Muscle layer of duodenum (tissue), 2 donors: ENCODE measurements around the gene AP1B1.
A peak's percentile ranks its signal among the peaks of the same experiment; 100 is the strongest.
"Not testable (repeated sequence)": the region's sequence is repeated elsewhere in the genome, so short reads cannot be mapped to it uniquely, and the experiment has no call there.

Experiments used
- H3K27ac ChIP-seq: one replicate; pipeline ENCODE4 v1.7.0; 2013; ENCODE audit warnings: mild to moderate bottlenecking, low read length
- H3K27me3 ChIP-seq: one replicate; pipeline ENCODE4 v1.7.0; 2013; ENCODE audit warnings: low read depth, mild to moderate bottlenecking, control low read depth, low read length
- H3K36me3 ChIP-seq, 2 donors: one replicate each; pipeline ENCODE4 v1.7.0; 2013; ENCODE audit warnings: low read length in 2 of 2, control low read depth in 1 of 2, mild to moderate bottlenecking in 1 of 2; ENCODE audit not compliant: insufficient read depth in 2 of 2, control insufficient read depth in 1 of 2
- H3K4me1 ChIP-seq, 2 donors: one replicate each; pipeline ENCODE4 v1.7.0; 2013; ENCODE audit warnings: low read length in 2 of 2, mild to moderate bottlenecking in 2 of 2, control low read depth in 1 of 2, moderate library complexity in 1 of 2; ENCODE audit not compliant: insufficient read depth in 2 of 2, control insufficient read depth in 1 of 2
- H3K4me3 ChIP-seq, 2 donors: one replicate each; pipeline ENCODE4 v1.7.0; 2013; ENCODE audit warnings: low read length in 2 of 2, low read depth in 1 of 2, mild to moderate bottlenecking in 1 of 2
- H3K9me3 ChIP-seq, 2 donors: one replicate each; pipeline ENCODE4 v1.7.0; 2013; ENCODE audit warnings: low read length in 2 of 2, control low read depth in 1 of 2, mild to moderate bottlenecking in 1 of 2; ENCODE audit not compliant: control insufficient read depth in 1 of 2
- donor health status: healthy.

Gene AP1B1

GRCh38 chr22:29374401-29374800 lies 14.0 kb downstream of the AP1B1 start:
- peaks cover 17 to 19% of the 10 kb centered on the region in 2 donors for H3K36me3 ChIP-seq
- peaks cover 0 to 5% of the 10 kb centered on the region in 2 donors for H3K4me1 ChIP-seq
- no peak overlapping the region for H3K27ac ChIP-seq
- no peaks in the 10 kb centered on the region for H3K27me3 ChIP-seq
- no peak overlapping the region for H3K4me3 ChIP-seq
- H3K9me3 ChIP-seq: no peaks in the 10 kb centered on the region

GRCh38 chr22:29370537-29370936 lies 17.8 kb downstream of the AP1B1 start:
- Histone ChIP-seq H3K27me3 (no peaks in the 10 kb centered on the region), H3K4me3 (no peak overlapping the region), H3K4me1 (peaks cover 0 to 15% of the 10 kb centered on the region in 2 donors), H3K9me3 (no peaks in the 10 kb centered on the region), H3K27ac (no peak overlapping the region), H3K36me3 (peaks cover 0 to 6% of the 10 kb centered on the region in 2 donors)

GRCh38 chr22:29369460-29369859 lies 18.9 kb downstream of the AP1B1 start:
- Histone ChIP-seq H3K27me3 (no peaks in the 10 kb centered on the region), H3K9me3 (no peaks in the 10 kb centered on the region), H3K27ac (peak overlapping the region; percentile 49), H3K36me3 (peaks cover 0 to 6% of the 10 kb centered on the region in 2 donors), H3K4me3 (no peak overlapping the region), H3K4me1 (peaks cover 0 to 15% of the 10 kb centered on the region in 2 donors)

- peaks cover 20 to 39% of the 10 kb centered on the region in 2 donors for H3K36me3 ChIP-seq
- H3K27ac ChIP-seq: no peak overlapping the region
- H3K27me3 ChIP-seq: no peaks in the 10 kb centered on the region
- no peaks in the 10 kb centered on the region for H3K9me3 ChIP-seq
- peaks cover 0 to 10% of the 10 kb centered on the region in 2 donors for H3K4me1 ChIP-seq
- no peak overlapping the region for H3K4me3 ChIP-seq
Measured at GRCh38 chr22:29359469-29359868, 28.9 kb downstream of the AP1B1 start.

- H3K27me3 ChIP-seq, H3K4me3 ChIP-seq, H3K9me3 ChIP-seq, H3K27ac ChIP-seq: not testable (repeated sequence)
- Histone ChIP-seq H3K36me3 (peaks cover 39 to 59% of the 10 kb centered on the region in 2 donors), H3K4me1 (peaks cover 0 to 10% of the 10 kb centered on the region in 2 donors)
Measured at GRCh38 chr22:29357193-29357890, 31.0 kb downstream of the AP1B1 start.

GRCh38 chr22:29353860-29354259 lies 34.5 kb downstream of the AP1B1 start:
- Histone ChIP-seq H3K4me1 (no peaks in the 10 kb centered on the region), H3K27me3 (no peaks in the 10 kb centered on the region), H3K4me3 (no peak overlapping the region), H3K9me3 (no peaks in the 10 kb centered on the region), H3K27ac (no peak overlapping the region), H3K36me3 (peaks cover 66 to 89% of the 10 kb centered on the region in 2 donors)

- no peaks in the 10 kb centered on the region for H3K27me3 ChIP-seq
- H3K27ac ChIP-seq: no peak overlapping the region
- no peaks in the 10 kb centered on the region for H3K9me3 ChIP-seq
- no peaks in the 10 kb centered on the region for H3K4me1 ChIP-seq
- no peak overlapping the region for H3K4me3 ChIP-seq
- H3K36me3 ChIP-seq: peaks cover 67 to 85% of the 10 kb centered on the region in 2 donors
Measured at GRCh38 chr22:29353286-29353685, 35.1 kb downstream of the AP1B1 start.

GRCh38 chr22:29352778-29353177 lies 35.6 kb downstream of the AP1B1 start:
- H3K36me3 ChIP-seq: peaks cover 67 to 81% of the 10 kb centered on the region in 2 donors
- no peaks in the 10 kb centered on the region for H3K27me3 ChIP-seq
- H3K4me1 ChIP-seq: no peaks in the 10 kb centered on the region
- no peak overlapping the region for H3K4me3 ChIP-seq
- no peak overlapping the region for H3K27ac ChIP-seq
- no peaks in the 10 kb centered on the region for H3K9me3 ChIP-seq

- Histone ChIP-seq H3K9me3 (no peaks in the 10 kb centered on the region), H3K4me3 (no peak overlapping the region), H3K27ac (no peak overlapping the region), H3K36me3 (peaks cover 72 to 84% of the 10 kb centered on the region in 2 donors), H3K4me1 (peaks cover 0 to 6% of the 10 kb centered on the region in 2 donors), H3K27me3 (no peaks in the 10 kb centered on the region)
Measured at GRCh38 chr22:29351891-29352290, 36.5 kb downstream of the AP1B1 start.

GRCh38 chr22:29351042-29351441 lies 37.3 kb downstream of the AP1B1 start:
- H3K9me3 ChIP-seq: no peaks in the 10 kb centered on the region
- H3K4me1 ChIP-seq: peaks cover 0 to 14% of the 10 kb centered on the region in 2 donors
- H3K27ac ChIP-seq: no peak overlapping the region
- no peaks in the 10 kb centered on the region for H3K27me3 ChIP-seq
- H3K36me3 ChIP-seq: peaks cover 74 to 75% of the 10 kb centered on the region in 2 donors
- no peak overlapping the region for H3K4me3 ChIP-seq

- peaks cover 56 to 62% of the 10 kb centered on the region in 2 donors for H3K36me3 ChIP-seq
- no peaks in the 10 kb centered on the region for H3K27me3 ChIP-seq
- H3K4me1 ChIP-seq: peaks cover 0 to 17% of the 10 kb centered on the region in 2 donors
- no peak overlapping the region for H3K4me3 ChIP-seq
- H3K9me3 ChIP-seq: no peaks in the 10 kb centered on the region
- H3K27ac ChIP-seq: no peak overlapping the region
Measured at GRCh38 chr22:29348956-29349355, 39.4 kb downstream of the AP1B1 start.

GRCh38 chr22:29348041-29348440 lies 40.3 kb downstream of the AP1B1 start:
- H3K27me3 ChIP-seq: no peaks in the 10 kb centered on the region
- H3K9me3 ChIP-seq: no peaks in the 10 kb centered on the region
- H3K4me3 ChIP-seq: no peak overlapping the region
- H3K27ac ChIP-seq: no peak overlapping the region
- peaks cover 52 to 55% of the 10 kb centered on the region in 2 donors for H3K36me3 ChIP-seq
- H3K4me1 ChIP-seq: peaks cover 0 to 23% of the 10 kb centered on the region in 2 donors
